Activated B cell treated with CpG ODN at 0.5 μM for 24 hours (primary cell): ENCODE measurements around the gene PSMB5. TPM values are rescaled to one million over a fixed set of nuclear protein-coding genes. Genes with fewer than 3 reads are reported as not detected.

Source experiments
- ATAC-seq: fragments of 200-7000 bp; cut with Tn5 transposase; one replicate; pipeline ENCODE4 v1.10.0; 2021; ENCODE audit warnings: low read depth, mild to moderate bottlenecking, moderate library complexity
- CTCF ChIA-PET: fragments of 350-600 bp; sonication (Branson Sonifier 250); formaldehyde crosslinking; loops from one replicate; lab custom pipeline; 2021; ENCODE audit warnings: antibody characterized with exemption; lab: Charles Lee
- POLR2A ChIA-PET: fragments of 350-600 bp; sonication (Branson Sonifier 250); formaldehyde crosslinking; loops from one replicate; lab custom pipeline; 2021; ENCODE audit warnings: antibody characterized with exemption; lab: Charles Lee
- DNase-seq: peaks from one replicate; pipeline ENCODE4 v3.0.0; 2022
- H3K27ac Mint-ChIP-seq: one replicate; pipeline ENCODE4 v1.8.0; 2020; ENCODE audit warnings: mixed read lengths
- H3K27me3 Mint-ChIP-seq: one replicate; pipeline ENCODE4 v1.8.0; 2021; ENCODE audit warnings: mixed read lengths
- H3K36me3 Mint-ChIP-seq: one replicate; pipeline ENCODE4 v1.8.0; 2021; ENCODE audit warnings: low read depth, mixed read lengths
- H3K4me1 Mint-ChIP-seq: one replicate; pipeline ENCODE4 v1.8.0; 2021; ENCODE audit warnings: mixed read lengths
- H3K4me3 Mint-ChIP-seq: one replicate; pipeline ENCODE4 v1.8.0; 2020; ENCODE audit warnings: mild to moderate bottlenecking, mixed read lengths
- H3K9me3 Mint-ChIP-seq: one replicate; pipeline ENCODE4 v1.8.0; 2020; ENCODE audit warnings: mixed read lengths
- intact Hi-C: fragments of 100-400 bp; cut with micrococcal nuclease; formaldehyde crosslinking; loops from one replicate; pipeline ENCODE4 v1.15.1; 2024
- total RNA-seq: library from RNA; stranded (reverse); gene quantifications from 2 replicates; pipeline ENCODE4 v1.2.3, GENCODE V29; 2022
- TF ChIP-seq, protein P1 (sequence below): fragments of 200-600 bp; IDR thresholded peaks from one replicate; pipeline ENCODE4 v1.8.0; 2022; ENCODE audit warnings: antibody characterized with exemption, mild to moderate bottlenecking

PSMB5 gene
- total RNA-seq, 1 donor from 2014 or later: 53.3 TPM

DNA sequence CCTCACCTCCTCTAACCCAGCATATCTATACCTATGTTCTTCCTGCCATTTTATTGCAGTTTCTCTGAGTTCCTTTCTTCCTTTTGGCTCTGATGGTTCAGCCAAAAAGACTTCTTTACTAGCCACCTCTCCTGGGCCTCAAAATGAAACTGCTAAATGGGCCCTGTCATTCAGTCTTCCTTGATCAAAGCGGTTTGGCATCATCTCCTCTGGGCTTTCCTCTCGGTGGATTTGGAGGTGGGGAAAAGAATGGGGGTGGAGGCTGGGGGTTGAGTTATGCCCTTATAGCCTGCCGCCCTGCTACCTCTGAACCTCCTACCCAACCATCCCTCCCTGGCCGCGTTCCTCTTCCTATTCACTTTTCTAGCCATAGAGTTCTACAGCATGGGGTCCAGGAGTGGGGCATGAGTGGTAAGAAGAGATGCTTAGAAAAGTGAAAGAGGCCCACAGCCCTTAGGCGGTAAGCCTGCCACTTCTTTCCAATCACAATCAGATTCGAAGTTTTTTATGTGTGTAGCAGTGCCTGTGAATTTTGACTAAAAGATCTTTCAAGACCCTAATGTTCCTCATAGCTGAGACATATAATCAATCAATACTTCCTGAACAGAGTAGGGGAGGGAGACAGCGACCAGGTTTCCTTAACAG lies 54.8 kb downstream of the PSMB5 start:
- ChIA-PET CTCF (interaction anchor here (0.6 kb wide), 1 partner anchor 49 kb away, joined by 3 read pairs; no protein-coding TSS in a partner anchor), POLR2A (no interaction called here)
- intact Hi-C loops: no loop called here
- no peak for DNase-seq
- Mint-ChIP-seq H3K9me3 (no peaks in the 10 kb centered on the region), H3K4me3 (peak overlapping the region; percentile 63), H3K36me3 (no peaks in the 10 kb centered on the region), H3K27me3 (peaks cover 10% of the 10 kb centered on the region), H3K4me1 (peaks cover 12% of the 10 kb centered on the region), H3K27ac (no peak overlapping the region)
- TF ChIP-seq, protein P1, sequence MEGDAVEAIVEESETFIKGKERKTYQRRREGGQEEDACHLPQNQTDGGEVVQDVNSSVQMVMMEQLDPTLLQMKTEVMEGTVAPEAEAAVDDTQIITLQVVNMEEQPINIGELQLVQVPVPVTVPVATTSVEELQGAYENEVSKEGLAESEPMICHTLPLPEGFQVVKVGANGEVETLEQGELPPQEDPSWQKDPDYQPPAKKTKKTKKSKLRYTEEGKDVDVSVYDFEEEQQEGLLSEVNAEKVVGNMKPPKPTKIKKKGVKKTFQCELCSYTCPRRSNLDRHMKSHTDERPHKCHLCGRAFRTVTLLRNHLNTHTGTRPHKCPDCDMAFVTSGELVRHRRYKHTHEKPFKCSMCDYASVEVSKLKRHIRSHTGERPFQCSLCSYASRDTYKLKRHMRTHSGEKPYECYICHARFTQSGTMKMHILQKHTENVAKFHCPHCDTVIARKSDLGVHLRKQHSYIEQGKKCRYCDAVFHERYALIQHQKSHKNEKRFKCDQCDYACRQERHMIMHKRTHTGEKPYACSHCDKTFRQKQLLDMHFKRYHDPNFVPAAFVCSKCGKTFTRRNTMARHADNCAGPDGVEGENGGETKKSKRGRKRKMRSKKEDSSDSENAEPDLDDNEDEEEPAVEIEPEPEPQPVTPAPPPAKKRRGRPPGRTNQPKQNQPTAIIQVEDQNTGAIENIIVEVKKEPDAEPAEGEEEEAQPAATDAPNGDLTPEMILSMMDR: no peak
- no peak for ATAC-seq

DNA sequence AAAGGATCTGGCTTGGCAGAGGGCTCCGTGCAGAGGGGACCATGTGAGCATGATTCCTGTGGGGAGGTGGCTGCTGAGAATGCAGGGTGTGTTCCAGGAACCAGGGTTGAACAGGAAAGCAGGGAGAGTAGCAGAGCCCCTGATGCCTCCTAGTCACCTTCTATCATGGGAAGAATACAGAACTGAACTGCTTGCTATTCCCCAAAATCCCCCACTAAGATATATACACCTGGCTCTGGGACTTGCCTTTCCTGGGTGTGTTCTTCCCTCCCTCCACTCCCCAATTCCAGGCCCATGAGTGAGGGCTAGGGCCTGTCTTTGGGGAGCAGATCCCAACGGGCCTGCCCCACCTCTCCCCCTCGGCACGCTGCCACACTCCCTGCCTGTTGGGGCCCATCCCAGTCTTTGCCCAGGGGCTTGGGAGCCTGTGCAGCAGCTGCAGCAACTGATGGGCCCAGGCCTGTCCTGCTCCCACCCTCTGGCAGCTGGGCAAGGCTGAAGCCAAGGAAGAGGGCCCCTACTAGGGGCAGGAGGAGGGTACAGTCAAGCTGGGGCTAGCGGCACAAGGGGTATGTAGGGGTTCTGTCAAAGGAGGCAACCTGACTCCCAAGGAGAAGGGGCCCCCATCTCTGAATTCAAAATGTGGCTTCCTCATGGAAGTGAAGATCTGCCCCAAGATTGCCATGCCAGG lies 55.6 kb downstream of the PSMB5 start:
- intact Hi-C loops: no loop called here
- ATAC-seq (no peak), DNase-seq (no peak)
- Mint-ChIP-seq H3K27ac (no peak overlapping the region), H3K4me1 (peaks cover 12% of the 10 kb centered on the region), H3K4me3 (no peak overlapping the region), H3K9me3 (no peaks in the 10 kb centered on the region), H3K36me3 (no peaks in the 10 kb centered on the region), H3K27me3 (peaks cover 10% of the 10 kb centered on the region)
- POLR2A ChIA-PET: no interaction called here
- CTCF ChIA-PET: interaction anchor here (1.1 kb wide), 1 partner anchor 79 kb away, joined by 5 read pairs; the partner anchor contains the start of gene CDH24
- TF ChIP-seq, protein P1: no peak

DNA sequence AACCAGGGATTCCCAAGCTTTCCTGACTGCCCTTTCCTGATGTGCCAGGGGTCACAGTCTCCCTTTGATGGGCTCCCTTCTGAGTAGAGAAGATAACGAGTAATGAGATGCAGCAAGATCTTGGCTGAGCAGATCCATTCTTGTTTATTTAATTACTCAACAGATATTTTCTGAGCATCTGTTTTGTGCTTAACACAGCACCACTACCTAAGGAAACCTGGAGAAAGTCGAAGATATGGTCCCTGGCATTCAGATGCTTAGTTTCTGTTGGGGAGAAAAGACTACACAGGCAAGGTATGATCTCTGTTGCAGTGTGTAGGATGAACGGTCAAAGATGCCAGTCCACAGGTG lies 56.2 kb downstream of the PSMB5 start:
- H3K27me3 Mint-ChIP-seq: peaks cover 14% of the 10 kb centered on the region
- ATAC-seq: no peak
- POLR2A ChIA-PET: no interaction called here
- no peak overlapping the region for H3K27ac Mint-ChIP-seq
- peaks cover 12% of the 10 kb centered on the region for H3K4me1 Mint-ChIP-seq
- TF ChIP-seq, protein P1: no peak
- CTCF ChIA-PET: interaction anchor here (1.1 to 8.0 kb wide), 2 partner anchors 7 to 79 kb away, joined by 5 to 152 read pairs; partner anchors contain the start of genes AJUBA and CDH24
- DNase-seq: no peak
- H3K36me3 Mint-ChIP-seq: no peaks in the 10 kb centered on the region
- no peaks in the 10 kb centered on the region for H3K9me3 Mint-ChIP-seq
- H3K4me3 Mint-ChIP-seq: no peak overlapping the region
- intact Hi-C loops: no loop called here

- Mint-ChIP-seq H3K27ac (no peak overlapping the region), H3K36me3 (no peaks in the 10 kb centered on the region), H3K4me3 (no peak overlapping the region), H3K27me3 (peaks cover 15% of the 10 kb centered on the region), H3K4me1 (peaks cover 12% of the 10 kb centered on the region), H3K9me3 (no peaks in the 10 kb centered on the region)
- no peak for ATAC-seq
- no peak for DNase-seq
- TF ChIP-seq, protein P1: no peak
- ChIA-PET POLR2A (interaction anchor here (0.6 to 1.5 kb wide), 4 partner anchors 18 to 446 kb away, joined by 3 to 7 read pairs (median 5); no protein-coding TSS in a partner anchor), CTCF (interaction anchor here (0.7 to 8.0 kb wide), 3 partner anchors 8 to 408 kb away, joined by 3 to 152 read pairs (median 5); partner anchors contain the start of genes AJUBA and CDH24)
- intact Hi-C loops: no loop called here
These were observed 56.8 kb downstream of the PSMB5 start for GRCh38 chr14:22977684-22978486.
